HepG2 (cell line): ENCODE measurements around the gene ZBTB48. TPM values are rescaled to one million over a fixed set of nuclear protein-coding genes. Genes with fewer than 3 reads are reported as not detected.

ENCODE experiments used
- CREM ChIP-seq, 2 experiments: sonication (generic) in 1 of 2; formaldehyde crosslinking in 1 of 2; IDR thresholded peaks; 2 replicates each; pipeline versions ENCODE4 v1.4.0 to v1.6.1; 2016 to 2020; ENCODE audit warnings: antibody characterized with exemption in 1 of 2, mild to moderate bottlenecking in 1 of 2, missing genetic modification reagents in 1 of 2
- DNMT3B ChIP-seq: conservative IDR thresholded peaks from 2 replicates; pipeline ENCODE4 v1.6.1; 2016; ENCODE audit warnings: missing biosample characterization, control low read depth
- EEA1 ChIP-seq: sonication (generic); formaldehyde crosslinking; IDR thresholded peaks from 2 replicates; pipeline ENCODE4 v1.5.1; 2020; ENCODE audit warnings: mild to moderate bottlenecking, missing genetic modification reagents, borderline replicate concordance
- HNF4G ChIP-seq, 2 experiments: sonication (generic) in 1 of 2; formaldehyde crosslinking in 1 of 2; IDR thresholded peaks; 2 replicates each; pipeline versions ENCODE4 v1.4.0 to v1.6.1; 2011 to 2020; ENCODE audit warnings: borderline replicate concordance in 2 of 2, low read depth in 2 of 2, mild to moderate bottlenecking in 2 of 2, low read length in 1 of 2, missing genetic modification reagents in 1 of 2, moderate library complexity in 1 of 2
- IRF2 ChIP-seq: IDR thresholded peaks from 2 replicates; pipeline ENCODE4 v1.6.1; 2018; ENCODE audit warnings: missing genetic modification reagents, missing compliant biosample characterization
- KLF13 ChIP-seq: sonication (generic); formaldehyde crosslinking; IDR thresholded peaks from 2 replicates; pipeline ENCODE4 v1.4.0; 2020; ENCODE audit warnings: mild to moderate bottlenecking, missing genetic modification reagents
- MIXL1 ChIP-seq: IDR thresholded peaks from 2 replicates; pipeline ENCODE4 v1.6.1; 2016
- NR3C1 ChIP-seq: sonication (generic); formaldehyde crosslinking; IDR thresholded peaks from 2 replicates; pipeline ENCODE4 v1.4.0; 2020; ENCODE audit warnings: missing genetic modification reagents
- PHF21A ChIP-seq: sonication (generic); formaldehyde crosslinking; IDR thresholded peaks from 2 replicates; pipeline ENCODE4 v1.5.0; 2020; ENCODE audit warnings: mild to moderate bottlenecking, missing genetic modification reagents
- SIN3A ChIP-seq: IDR thresholded peaks from 2 replicates; pipeline ENCODE4 v1.6.1; 2011; ENCODE audit warnings: low read depth, mild to moderate bottlenecking, control low read depth, low read length, borderline replicate concordance
- SUZ12 ChIP-seq: fragments of 150-350 bp; IDR thresholded peaks from 2 replicates; pipeline ENCODE4 v1.6.1; 2014; ENCODE audit warnings: low read depth, low read length
- TAF1 ChIP-seq: sonication (generic); formaldehyde crosslinking; IDR thresholded peaks from 2 replicates; pipeline ENCODE4 v1.4.0; 2020; ENCODE audit warnings: missing genetic modification reagents
- TBX2 ChIP-seq: sonication (generic); formaldehyde crosslinking; IDR thresholded peaks from 2 replicates; pipeline ENCODE4 v1.5.0; 2020; ENCODE audit warnings: missing genetic modification reagents, mild to moderate bottlenecking, borderline replicate concordance
- ZKSCAN8 ChIP-seq: IDR thresholded peaks from 2 replicates; pipeline ENCODE4 v1.6.1; 2016; ENCODE audit warnings: borderline replicate concordance, missing genetic modification reagents, missing compliant biosample characterization
- ZNF296 ChIP-seq: sonication (generic); formaldehyde crosslinking; conservative IDR thresholded peaks from 2 replicates; pipeline ENCODE4 v1.5.0; 2020; ENCODE audit warnings: mild to moderate bottlenecking, missing genetic modification reagents
- ZSCAN9 ChIP-seq: IDR thresholded peaks from 2 replicates; pipeline ENCODE4 v1.6.1; 2016; ENCODE audit warnings: borderline replicate concordance
- polyA plus RNA-seq, 8 experiments: library from polyadenylated mRNA; depleted of rRNA in 3 of 8; stranded (reverse) in 7 of 8; unstranded in 1 of 8; fragments of >200 nt; fragmentation: Illumina TruSeq in 4 of 8; extraction: Trizol in 4 of 8; gene quantifications; 2 replicates each; pipeline versions ENCODE4 v1.2.1 to v1.2.3, GENCODE V29; 2011 to 2016; ENCODE audit warnings: low read depth in 4 of 8, missing spikeins in 1 of 8, mixed read lengths in 1 of 8; ENCODE audit not compliant: insufficient read depth in 1 of 8
- total RNA-seq, 5 experiments: library from RNA; depleted of rRNA; stranded (reverse); fragments of >200 nt; fragmentation: Illumina TruSeq; extraction: Trizol; gene quantifications; 2 replicates each; pipeline ENCODE4 v1.2.3, GENCODE V29; 2016; ENCODE audit warnings: low read depth in 1 of 5
- TF ChIP-seq, protein P1 (sequence below): sonication (generic); formaldehyde crosslinking; IDR thresholded peaks from 2 replicates; pipeline ENCODE4 v1.4.0; 2020; ENCODE audit warnings: missing genetic modification reagents
- TF ChIP-seq, protein P2 (sequence below): sonication (generic); formaldehyde crosslinking; IDR thresholded peaks from 2 replicates; pipeline ENCODE4 v1.5.1; 2020; ENCODE audit warnings: mild to moderate bottlenecking, missing genetic modification reagents, borderline replicate concordance
- TF ChIP-seq, protein P3 (sequence below): IDR thresholded peaks from 2 replicates; pipeline ENCODE4 v1.6.1; 2016; ENCODE audit warnings: low read depth, control low read depth
- TF ChIP-seq, protein P4 (sequence below): fragments of 450-650 bp; IDR thresholded peaks from 2 replicates; pipeline ENCODE4 v1.6.1; 2016
- TF ChIP-seq, protein P5 (sequence below): sonication (generic); formaldehyde crosslinking; IDR thresholded peaks from 2 replicates; pipeline ENCODE4 v1.5.0; 2020; ENCODE audit warnings: missing genetic modification reagents, mild to moderate bottlenecking, borderline replicate concordance
- TF ChIP-seq, protein P6 (sequence below): sonication (generic); formaldehyde crosslinking; IDR thresholded peaks from 2 replicates; pipeline ENCODE4 v1.8.0; 2022; ENCODE audit warnings: missing genetic modification reagents, low read depth, mild to moderate bottlenecking, borderline replicate concordance

ZBTB48 gene
- total and polyA plus RNA-seq, 2 of the 13 experiments (the other 11 are each of a cell fraction or from before 2014, with no cell fraction given): 13.0 to 17.1 TPM

DNA sequence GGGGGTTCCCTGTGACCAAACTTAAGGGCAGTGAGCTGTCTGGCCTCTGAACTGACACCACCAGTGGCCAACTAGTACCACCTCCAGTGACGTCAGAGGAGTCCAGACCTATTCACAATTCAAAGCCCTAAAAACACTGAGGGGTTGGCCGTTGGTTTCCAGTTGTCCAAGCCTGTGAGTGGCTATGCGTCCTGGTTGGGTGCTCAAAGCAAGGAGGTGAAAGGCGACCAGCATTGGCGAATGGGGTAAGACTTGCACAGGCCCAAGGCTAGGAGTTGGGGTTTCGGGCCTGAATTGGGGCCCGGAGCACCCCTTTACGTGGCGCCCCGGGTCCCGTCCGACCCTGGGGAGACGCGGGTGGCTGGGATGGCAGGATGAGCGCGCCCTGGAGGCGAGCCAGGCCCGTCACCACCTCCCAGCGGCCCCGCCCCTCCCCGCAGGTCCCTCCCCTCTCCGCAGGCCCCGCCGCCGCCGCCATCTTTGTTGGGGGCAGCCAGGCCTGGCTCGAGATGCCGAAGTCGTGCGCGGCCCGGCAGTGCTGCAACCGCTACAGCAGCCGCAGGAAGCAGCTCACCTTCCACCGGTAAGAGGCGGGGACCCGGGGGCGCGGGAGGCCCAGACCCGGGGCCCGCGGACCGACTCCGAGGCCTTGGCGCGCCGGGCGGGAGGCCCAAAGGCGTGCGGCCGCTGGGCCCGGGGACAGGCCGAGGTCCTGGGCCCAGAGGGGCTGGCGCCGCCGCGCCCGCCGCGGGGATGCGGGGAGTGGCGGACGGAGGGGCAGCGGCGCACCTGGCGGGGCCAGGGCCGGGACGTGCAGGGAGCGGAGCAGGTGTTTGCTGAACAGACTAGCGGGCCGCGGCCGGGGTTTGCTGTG lies 45.2 kb downstream of the ZBTB48 start, which contains the start of gene THAP3 (continued):
- peak; percentile 45; the same call in 1 of the 2 replicates for TF ChIP-seq TBX2 (CRISPR knock-in tag)
- no peak for TF ChIP-seq KLF13 (CRISPR knock-in tag)
- TF ChIP-seq, protein P1, sequence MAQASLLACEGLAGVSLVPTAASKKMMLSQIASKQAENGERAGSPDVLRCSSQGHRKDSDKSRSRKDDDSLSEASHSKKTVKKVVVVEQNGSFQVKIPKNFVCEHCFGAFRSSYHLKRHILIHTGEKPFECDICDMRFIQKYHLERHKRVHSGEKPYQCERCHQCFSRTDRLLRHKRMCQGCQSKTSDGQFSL (CRISPR knock-in tag): no peak
- TF ChIP-seq EEA1 (CRISPR knock-in tag): no peak
- TF ChIP-seq, protein P2, sequence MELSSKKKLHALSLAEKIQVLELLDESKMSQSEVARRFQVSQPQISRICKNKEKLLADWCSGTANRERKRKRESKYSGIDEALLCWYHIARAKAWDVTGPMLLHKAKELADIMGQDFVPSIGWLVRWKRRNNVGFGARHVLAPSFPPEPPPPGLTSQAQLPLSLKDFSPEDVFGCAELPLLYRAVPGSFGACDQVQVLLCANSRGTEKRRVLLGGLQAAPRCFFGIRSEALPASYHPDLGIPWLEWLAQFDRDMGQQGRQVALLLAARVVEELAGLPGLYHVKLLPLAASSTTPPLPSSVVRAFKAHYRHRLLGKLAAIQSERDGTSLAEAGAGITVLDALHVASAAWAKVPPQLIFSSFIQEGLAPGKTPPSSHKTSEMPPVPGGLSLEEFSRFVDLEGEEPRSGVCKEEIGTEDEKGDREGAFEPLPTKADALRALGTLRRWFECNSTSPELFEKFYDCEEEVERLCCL (CRISPR knock-in tag): no peak
- peak; percentile 48; the same call in 1 of the 2 replicates for TF ChIP-seq TAF1 (CRISPR knock-in tag)
- TF ChIP-seq NR3C1 (CRISPR knock-in tag): no peak
- TF ChIP-seq, protein P3, sequence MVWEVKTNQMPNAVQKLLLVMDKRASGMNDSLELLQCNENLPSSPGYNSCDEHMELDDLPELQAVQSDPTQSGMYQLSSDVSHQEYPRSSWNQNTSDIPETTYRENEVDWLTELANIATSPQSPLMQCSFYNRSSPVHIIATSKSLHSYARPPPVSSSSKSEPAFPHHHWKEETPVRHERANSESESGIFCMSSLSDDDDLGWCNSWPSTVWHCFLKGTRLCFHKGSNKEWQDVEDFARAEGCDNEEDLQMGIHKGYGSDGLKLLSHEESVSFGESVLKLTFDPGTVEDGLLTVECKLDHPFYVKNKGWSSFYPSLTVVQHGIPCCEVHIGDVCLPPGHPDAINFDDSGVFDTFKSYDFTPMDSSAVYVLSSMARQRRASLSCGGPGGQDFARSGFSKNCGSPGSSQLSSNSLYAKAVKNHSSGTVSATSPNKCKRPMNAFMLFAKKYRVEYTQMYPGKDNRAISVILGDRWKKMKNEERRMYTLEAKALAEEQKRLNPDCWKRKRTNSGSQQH (CRISPR knock-in tag): no peak
- no peak for TF ChIP-seq HNF4G (IDR thresholded peaks at IDR 0.05; ENCODE audit: borderline replicate concordance, low read depth, low read length)
- 0 out of 2 replicates have a peak, but pooled peaks have one; percentile 32 for TF ChIP-seq HNF4G (CRISPR knock-in tag; IDR thresholded peaks at IDR 0.05; ENCODE audit: borderline replicate concordance, low read depth)
- TF ChIP-seq, protein P4, sequence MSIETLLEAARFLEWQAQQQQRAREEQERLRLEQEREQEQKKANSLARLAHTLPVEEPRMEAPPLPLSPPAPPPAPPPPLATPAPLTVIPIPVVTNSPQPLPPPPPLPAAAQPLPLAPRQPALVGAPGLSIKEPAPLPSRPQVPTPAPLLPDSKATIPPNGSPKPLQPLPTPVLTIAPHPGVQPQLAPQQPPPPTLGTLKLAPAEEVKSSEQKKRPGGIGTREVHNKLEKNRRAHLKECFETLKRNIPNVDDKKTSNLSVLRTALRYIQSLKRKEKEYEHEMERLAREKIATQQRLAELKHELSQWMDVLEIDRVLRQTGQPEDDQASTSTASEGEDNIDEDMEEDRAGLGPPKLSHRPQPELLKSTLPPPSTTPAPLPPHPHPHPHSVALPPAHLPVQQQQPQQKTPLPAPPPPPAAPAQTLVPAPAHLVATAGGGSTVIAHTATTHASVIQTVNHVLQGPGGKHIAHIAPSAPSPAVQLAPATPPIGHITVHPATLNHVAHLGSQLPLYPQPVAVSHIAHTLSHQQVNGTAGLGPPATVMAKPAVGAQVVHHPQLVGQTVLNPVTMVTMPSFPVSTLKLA: no peak
- no peak for TF ChIP-seq SUZ12
- peak; percentile 41; the same call in 1 of the 2 replicates for TF ChIP-seq IRF2
- TF ChIP-seq, protein P5, sequence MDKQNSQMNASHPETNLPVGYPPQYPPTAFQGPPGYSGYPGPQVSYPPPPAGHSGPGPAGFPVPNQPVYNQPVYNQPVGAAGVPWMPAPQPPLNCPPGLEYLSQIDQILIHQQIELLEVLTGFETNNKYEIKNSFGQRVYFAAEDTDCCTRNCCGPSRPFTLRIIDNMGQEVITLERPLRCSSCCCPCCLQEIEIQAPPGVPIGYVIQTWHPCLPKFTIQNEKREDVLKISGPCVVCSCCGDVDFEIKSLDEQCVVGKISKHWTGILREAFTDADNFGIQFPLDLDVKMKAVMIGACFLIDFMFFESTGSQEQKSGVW: no peak
- TF ChIP-seq, protein P6, sequence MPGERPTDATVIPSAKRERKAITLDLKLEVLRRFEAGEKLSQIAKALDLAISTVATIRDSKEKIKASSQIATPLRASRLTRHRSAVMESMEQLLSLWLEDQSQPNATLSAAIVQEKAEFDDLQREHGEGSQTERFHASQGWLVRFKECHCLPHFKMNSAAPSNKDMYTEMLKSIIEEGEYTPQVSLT (CRISPR knock-in tag): no peak
- peak; percentile 57; the same call in 1 of the 2 replicates for TF ChIP-seq CREM (IDR thresholded peaks at IDR 0.05)
- TF ChIP-seq CREM (CRISPR knock-in tag; IDR thresholded peaks at IDR 0.05): no peak
- no peak; the same call in 1 of the 2 replicates for TF ChIP-seq ZKSCAN8
- TF ChIP-seq ZNF296: no peak
- no peak for TF ChIP-seq ZSCAN9 (CRISPR knock-in tag)
- no peak for TF ChIP-seq MIXL1 (CRISPR knock-in tag)
- TF ChIP-seq DNMT3B (CRISPR knock-in tag): no peak
- TF ChIP-seq PHF21A (CRISPR knock-in tag): no peak; the same call in 1 of the 2 replicates
- TF ChIP-seq SIN3A: peak; percentile 56; the same call in 1 of the 2 replicates
